Sigmoid colon (tissue), 4 donors: Measurements from ENCODE around the gene SECISBP2L.

ENCODE experiments used
- CTCF ChIP-seq, 4 experiments: fragments of 450-650 bp in 3 of 4; fragments of 200-600 bp in 1 of 4; IDR thresholded peaks; one replicate each; pipeline ENCODE4 v1.5.1; 2016 to 2019; ENCODE audit warnings: antibody characterized with exemption in 4 of 4, mild to moderate bottlenecking in 3 of 4, moderate library complexity in 2 of 4
- EP300 ChIP-seq, 4 donors: sonication (generic); formaldehyde crosslinking; IDR thresholded peaks; one replicate each; pipeline ENCODE4 v1.6.1; 2017; ENCODE audit warnings: antibody characterized with exemption in 4 of 4
- POLR2A ChIP-seq, 2 donors: fragments of 450-650 bp; IDR thresholded peaks; one replicate each; pipeline ENCODE4 v1.6.1; 2016; ENCODE audit warnings: antibody characterized with exemption in 2 of 2, mild to moderate bottlenecking in 2 of 2, moderate library complexity in 2 of 2

GRCh38 chr15:49045751-49046219 lies 461 bp downstream of the SECISBP2L start:
- TF ChIP-seq EP300 (IDR thresholded peaks at IDR 0.05) (no peak), CTCF (IDR thresholded peaks at IDR 0.05) (no peak), POLR2A (IDR thresholded peaks at IDR 0.05) (no peak)
